Activated CD4-positive, alpha-beta T cell treated with anti-CD3 and anti-CD28 coated beads, Interleukin-2, amount 50 U/mL, for 4 hours (primary cell): ENCODE results near the gene RERG.
"Not testable (repeated sequence)": the region's sequence is repeated elsewhere in the genome, so short reads cannot be mapped to it uniquely, and the experiment has no call there.

ENCODE experiments used
- DNase-seq, 2 experiments: peaks; one replicate each; pipeline ENCODE4 v3.0.0-alpha.2; 2020

RERG gene

GRCh38 chr12:15220915-15221885 is at the start of gene RERG:
RERG (minus strand) TSS chr12:15221417; CDS start chr12:15217489, 3,928 bp downstream.
- peak; percentile 52 to 56 for DNase-seq

GRCh38 chr12:15270591-15270990 is 49.4 kb upstream of the RERG start:
- no peak for DNase-seq

- peak; percentile 6 to 8 for DNase-seq
Observed at GRCh38 chr12:15268927-15269552, 47.8 kb upstream of the RERG start.

- DNase-seq, result no peak
Observed at GRCh38 chr12:15268309-15268708, 47.1 kb upstream of the RERG start.

GRCh38 chr12:15265875-15266274 is 44.7 kb upstream of the RERG start:
- no peak for DNase-seq

GRCh38 chr12:15256761-15257160 is 35.5 kb upstream of the RERG start:
- no peak for DNase-seq

- no peak for DNase-seq
Observed at GRCh38 chr12:15253990-15254389, 32.8 kb upstream of the RERG start.

GRCh38 chr12:15244926-15245325 is 23.7 kb upstream of the RERG start:
- DNase-seq, result no peak

GRCh38 chr12:15244341-15244740 is 23.1 kb upstream of the RERG start:
- DNase-seq, result no peak

GRCh38 chr12:15243102-15243501 is 21.9 kb upstream of the RERG start:
- no peak for DNase-seq

- no peak for DNase-seq
Observed at GRCh38 chr12:15240898-15241297, 19.7 kb upstream of the RERG start.

- no peak for DNase-seq
Observed at GRCh38 chr12:15234508-15234907, 13.3 kb upstream of the RERG start.

GRCh38 chr12:15234011-15234410 is 12.8 kb upstream of the RERG start:
- no peak for DNase-seq

GRCh38 chr12:15232959-15233358 is 11.7 kb upstream of the RERG start:
- no peak for DNase-seq

GRCh38 chr12:15231493-15231892 is 10.3 kb upstream of the RERG start:
- DNase-seq, result no peak

GRCh38 chr12:15230751-15231150 is 9.5 kb upstream of the RERG start:
- DNase-seq, result no peak

GRCh38 chr12:15230137-15230536 is 8.9 kb upstream of the RERG start:
- DNase-seq, result no peak

GRCh38 chr12:15227004-15227679 is 5.9 kb upstream of the RERG start:
- no peak for DNase-seq

- DNase-seq, result not testable (repeated sequence)
Observed at GRCh38 chr12:15225863-15226218, 4.6 kb upstream of the RERG start.

GRCh38 chr12:15225136-15225862 is 4.1 kb upstream of the RERG start:
- no peak for DNase-seq

GRCh38 chr12:15222219-15222618 is 1.0 kb upstream of the RERG start:
- DNase-seq, result no peak

- DNase-seq, result no peak
Observed at GRCh38 chr12:15220451-15220850, 766 bp downstream of the RERG start.

GRCh38 chr12:15218794-15219193 is 2.4 kb downstream of the RERG start:
- DNase-seq, result no peak
